GM10847 (cell line): ENCODE data around the gene GNAS.

Experiments
- POLR2A ChIP-seq: IDR thresholded peaks from 2 replicates; pipeline ENCODE4 v1.6.1; 2011; ENCODE audit not compliant: insufficient read length; ENCODE audit errors: extremely low read depth

GNAS gene

GRCh38 chr20:58882704-58883089, 30.2 kb downstream of the GNAS start:
- no peak for TF ChIP-seq POLR2A

- no peak for TF ChIP-seq POLR2A
Measured at GRCh38 chr20:58883241-58883691, 30.8 kb downstream of the GNAS start.

DNA sequence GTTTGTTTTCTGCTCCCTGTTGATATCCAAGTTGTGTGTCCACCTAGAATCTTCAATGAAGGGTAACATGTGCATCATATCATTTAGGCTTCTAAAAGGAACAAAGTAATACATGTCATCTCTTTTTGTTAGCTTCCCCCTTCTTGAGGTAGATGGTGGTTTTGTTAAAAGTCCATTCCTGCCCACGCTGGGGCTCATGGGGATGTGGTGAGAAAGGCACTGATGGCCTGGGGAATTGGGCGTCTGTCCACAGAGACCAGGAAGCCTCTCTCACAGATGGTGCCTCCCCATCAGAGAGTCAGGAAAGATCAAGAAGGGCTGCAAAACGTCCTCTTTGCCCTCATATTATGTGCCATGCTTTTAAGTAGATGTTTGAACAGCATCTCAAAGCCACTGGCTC, 32.5 kb downstream of the GNAS start:
- no peak for TF ChIP-seq POLR2A

GRCh38 chr20:58886546-58886945, 34.0 kb downstream of the GNAS start:
- no peak for TF ChIP-seq POLR2A

GRCh38 chr20:58888103-58888502, 35.6 kb downstream of the GNAS start:
- no peak for TF ChIP-seq POLR2A

GRCh38 chr20:58888521-58889333, 36.2 kb downstream of the GNAS start:
- peak; percentile 100 for TF ChIP-seq POLR2A

DNA sequence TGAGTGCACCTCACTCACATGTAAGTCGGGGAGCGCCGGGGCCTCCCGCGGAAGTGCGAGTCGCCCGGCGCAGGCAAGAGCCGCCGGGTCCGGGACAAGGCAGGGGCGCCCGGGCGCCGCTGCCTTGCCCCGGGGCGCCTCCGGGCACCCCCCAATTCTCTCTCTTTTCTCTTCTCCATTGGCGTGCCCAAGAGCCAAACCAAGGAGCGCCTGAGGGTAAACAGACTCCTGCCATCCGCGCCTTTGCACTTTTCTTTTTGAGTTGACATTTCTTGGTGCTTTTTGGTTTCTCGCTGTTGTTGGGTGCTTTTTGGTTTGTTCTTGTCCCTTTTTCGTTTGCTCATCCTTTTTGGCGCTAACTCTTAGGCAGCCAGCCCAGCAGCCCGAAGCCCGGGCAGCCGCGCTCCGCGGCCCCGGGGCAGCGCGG, 36.8 kb downstream of the GNAS start:
- TF ChIP-seq POLR2A: no peak

DNA sequence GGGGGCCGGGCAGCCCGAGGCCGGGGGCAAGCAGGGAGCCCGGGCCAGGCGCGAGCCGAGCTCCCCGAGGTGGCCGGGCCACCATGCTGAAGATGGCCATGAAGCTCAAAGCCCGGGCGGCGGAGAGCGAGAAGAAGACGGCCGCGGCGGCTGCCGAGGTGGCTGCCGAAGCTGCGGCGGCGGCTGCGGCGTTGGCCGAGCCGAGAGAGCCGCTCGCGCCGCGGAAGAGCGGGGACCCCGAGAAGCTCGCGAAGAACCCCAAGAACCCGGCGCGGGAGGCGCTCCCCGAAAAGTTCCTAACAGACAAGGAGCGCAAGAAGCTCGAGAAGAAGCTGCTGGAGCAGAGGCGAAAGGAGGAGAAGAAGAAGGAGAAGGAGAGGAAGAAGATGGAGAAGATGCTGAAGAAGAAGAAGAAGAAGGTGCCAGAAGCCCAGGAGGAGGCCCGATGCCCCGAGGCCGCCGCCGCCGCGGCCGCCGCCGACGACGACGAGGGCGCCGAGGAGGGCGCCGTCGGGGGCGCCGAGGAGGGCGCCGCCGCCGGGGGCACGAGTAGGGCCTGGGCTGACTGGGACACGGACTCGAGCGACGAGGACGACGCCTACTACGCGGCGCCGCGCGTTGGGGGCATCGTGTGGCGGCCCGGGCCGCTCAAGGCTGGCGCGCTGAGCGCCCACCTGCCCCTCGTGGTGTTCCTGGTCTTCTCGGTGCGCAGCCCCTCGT, 37.4 kb downstream of the GNAS start:
- TF ChIP-seq POLR2A: no peak

DNA sequence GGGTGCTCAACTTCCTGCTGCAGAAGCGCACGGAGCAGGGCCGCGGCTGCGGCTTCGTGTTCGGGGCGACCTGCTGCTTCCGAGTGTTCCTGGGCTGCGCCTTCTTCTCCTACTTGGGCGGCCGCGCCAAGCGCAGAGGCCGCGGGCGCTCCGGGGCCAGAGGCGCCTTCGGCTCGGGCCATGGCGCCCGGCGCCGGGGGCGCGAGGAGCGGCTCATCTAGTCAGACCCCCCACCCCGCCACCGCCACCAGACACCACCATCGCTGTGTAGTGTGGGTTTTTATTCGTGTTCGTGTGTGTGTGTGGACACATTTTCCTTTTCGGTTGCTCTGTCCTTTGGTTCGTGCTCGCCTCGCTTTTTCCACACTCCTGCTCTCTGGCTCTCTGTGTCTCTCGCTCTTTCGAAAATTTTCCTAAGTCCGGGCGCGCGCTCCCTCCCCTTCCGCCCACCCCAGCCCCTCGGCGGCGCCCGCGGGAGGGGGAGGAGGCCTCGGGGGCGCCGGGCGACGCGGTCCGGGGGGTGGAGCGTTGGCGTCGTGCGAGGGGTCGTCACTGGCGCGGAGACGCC, 38.1 kb downstream of the GNAS start:
- no peak for TF ChIP-seq POLR2A

DNA sequence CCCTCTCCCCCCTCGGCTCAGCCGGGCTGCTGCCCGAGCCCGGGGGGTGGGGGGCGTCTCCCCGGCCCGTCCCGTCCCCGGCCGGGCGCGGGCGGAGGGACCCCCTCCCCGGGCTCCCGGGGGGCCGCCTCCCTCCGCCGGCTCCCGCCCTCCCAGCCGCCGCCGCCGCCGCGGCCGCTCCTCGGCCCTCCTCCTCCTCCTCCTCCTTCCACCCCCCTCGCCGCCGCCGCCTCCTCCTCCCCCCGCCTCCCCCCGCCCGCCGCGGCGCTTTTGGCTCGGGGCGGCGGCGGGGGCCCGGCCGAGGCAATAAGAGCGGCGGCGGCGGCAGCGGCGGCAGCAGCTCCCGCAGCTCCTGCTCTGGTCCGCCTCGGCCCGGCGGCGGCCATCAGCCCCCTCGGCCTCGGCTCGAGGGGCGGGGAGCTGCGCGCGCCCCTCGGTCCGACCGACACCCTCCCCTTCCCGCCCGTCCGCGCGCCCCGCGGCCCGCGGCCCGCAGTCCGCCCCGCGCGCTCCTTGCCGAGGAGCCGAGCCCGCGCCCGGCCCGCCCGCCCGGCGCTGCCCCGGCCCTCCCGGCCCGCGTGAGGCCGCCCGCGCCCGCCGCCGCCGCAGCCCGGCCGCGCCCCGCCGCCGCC, 38.7 kb downstream of the GNAS start:
- peak; percentile 86 for TF ChIP-seq POLR2A

GRCh38 chr20:58891718-58892140, 39.2 kb downstream of the GNAS start:
- TF ChIP-seq POLR2A: no peak

DNA sequence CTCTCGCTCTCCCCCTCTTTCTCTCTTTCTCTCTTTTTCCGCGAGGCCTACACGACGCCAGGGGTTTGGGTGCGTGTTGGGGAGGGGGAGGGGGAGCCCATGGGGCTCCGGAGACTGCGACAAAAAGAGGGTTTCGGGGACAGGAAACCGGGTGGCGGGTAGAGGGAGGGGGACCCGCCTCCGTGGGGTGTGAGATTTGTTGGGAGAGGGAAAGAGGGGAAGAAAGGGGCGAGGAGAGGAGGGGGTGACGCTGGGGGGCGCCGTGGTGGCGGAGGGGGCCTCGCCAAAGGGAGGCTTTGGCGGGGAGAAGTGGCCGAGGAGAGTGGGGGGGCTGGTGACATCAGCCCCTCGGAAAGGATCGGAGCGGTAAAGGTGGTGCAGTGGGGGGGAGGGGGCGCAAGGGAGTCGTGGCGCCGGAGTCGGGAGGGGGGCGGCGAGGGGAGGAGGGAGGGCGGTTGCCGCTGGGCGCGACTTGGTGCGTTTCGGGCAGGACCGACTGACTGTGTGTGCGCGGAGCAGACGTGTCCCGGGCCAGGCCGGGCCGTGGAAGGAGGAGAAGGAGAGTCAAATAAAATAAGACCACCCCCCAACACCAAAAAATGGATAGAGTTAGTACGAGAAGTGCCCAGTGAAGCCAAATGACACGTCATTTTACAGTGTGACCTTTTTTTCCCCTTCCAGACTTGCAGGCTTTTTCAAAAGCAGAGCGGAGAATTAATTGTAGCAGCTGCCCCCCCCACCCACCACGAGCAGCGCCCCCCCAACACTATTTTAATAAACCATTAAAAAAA, 39.8 kb downstream of the GNAS start:
- TF ChIP-seq POLR2A: peak; percentile 18

GRCh38 chr20:58892932-58893224, 40.4 kb downstream of the GNAS start:
- no peak for TF ChIP-seq POLR2A

DNA sequence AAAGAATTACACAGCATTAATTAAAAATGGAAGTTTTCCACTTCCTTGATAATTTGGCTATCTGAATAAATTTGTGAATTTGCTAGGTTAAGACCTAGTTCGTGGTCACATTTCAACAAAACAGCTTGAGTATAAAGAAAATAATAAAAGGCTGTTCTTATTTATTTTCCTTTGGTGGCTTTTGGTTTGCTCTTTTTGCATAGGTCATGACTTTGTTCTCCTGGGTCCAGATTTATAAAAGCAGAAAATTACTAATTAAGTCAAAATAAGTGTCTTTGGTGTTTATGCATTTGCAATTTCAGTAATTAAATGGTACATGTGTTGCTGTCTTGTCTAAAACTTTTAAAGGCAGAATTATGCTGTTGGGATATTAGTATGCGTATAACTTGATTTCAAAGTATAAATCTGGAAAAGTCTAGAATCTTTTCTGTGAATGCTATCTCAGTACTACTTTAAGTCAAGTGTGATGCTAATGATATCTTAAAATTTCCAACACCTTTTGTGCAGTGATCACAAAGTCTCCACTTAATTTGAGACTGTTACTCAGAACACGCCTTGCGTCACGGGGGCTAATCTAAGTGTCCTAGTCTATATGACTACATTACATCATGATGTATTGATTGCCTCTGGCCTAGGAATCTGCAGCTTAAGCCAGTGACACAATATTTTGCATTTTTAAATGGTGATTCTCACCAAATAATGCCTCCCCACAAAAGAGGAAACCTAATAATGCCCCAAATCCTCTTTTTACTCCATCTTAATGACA, 41.0 kb downstream of the GNAS start:
- no peak for TF ChIP-seq POLR2A
